Glomerular endothelial cell (primary cell): Measurements from ENCODE around the gene TTLL10. TPM values are rescaled to one million over a fixed set of nuclear protein-coding genes. Genes with fewer than 3 reads are reported as not detected.
"Not testable (repeated sequence)": the region's sequence is repeated elsewhere in the genome, so short reads cannot be mapped to it uniquely, and the experiment has no call there.

Experiments used
- DNase-seq: peaks from one replicate; pipeline ENCODE4 v3.0.0-alpha.2; 2011; ENCODE audit warnings: low read depth, low spot score; ENCODE audit errors: extremely low read depth
- total RNA-seq: library from RNA; depleted of rRNA; stranded (reverse); fragments of >200 nt; gene quantifications from 2 replicates; pipeline ENCODE4 v1.2.3, GENCODE V29; 2015

Gene TTLL10
- total RNA-seq, 1 donor from 2014 or later, result not detected

GRCh38 chr1:1141244-1141910, 32.3 kb upstream of the TTLL10 start:
- DNase-seq, result no peak

GRCh38 chr1:1141911-1142250, 31.8 kb upstream of the TTLL10 start:
- no peak for DNase-seq

- not testable (repeated sequence) for DNase-seq
Observed at GRCh38 chr1:1142352-1142751, 31.3 kb upstream of the TTLL10 start.

- DNase-seq, result no peak
Observed at GRCh38 chr1:1142844-1143243, 30.8 kb upstream of the TTLL10 start.

GRCh38 chr1:1143636-1144035, 30.0 kb upstream of the TTLL10 start:
- DNase-seq, result no peak

DNA sequence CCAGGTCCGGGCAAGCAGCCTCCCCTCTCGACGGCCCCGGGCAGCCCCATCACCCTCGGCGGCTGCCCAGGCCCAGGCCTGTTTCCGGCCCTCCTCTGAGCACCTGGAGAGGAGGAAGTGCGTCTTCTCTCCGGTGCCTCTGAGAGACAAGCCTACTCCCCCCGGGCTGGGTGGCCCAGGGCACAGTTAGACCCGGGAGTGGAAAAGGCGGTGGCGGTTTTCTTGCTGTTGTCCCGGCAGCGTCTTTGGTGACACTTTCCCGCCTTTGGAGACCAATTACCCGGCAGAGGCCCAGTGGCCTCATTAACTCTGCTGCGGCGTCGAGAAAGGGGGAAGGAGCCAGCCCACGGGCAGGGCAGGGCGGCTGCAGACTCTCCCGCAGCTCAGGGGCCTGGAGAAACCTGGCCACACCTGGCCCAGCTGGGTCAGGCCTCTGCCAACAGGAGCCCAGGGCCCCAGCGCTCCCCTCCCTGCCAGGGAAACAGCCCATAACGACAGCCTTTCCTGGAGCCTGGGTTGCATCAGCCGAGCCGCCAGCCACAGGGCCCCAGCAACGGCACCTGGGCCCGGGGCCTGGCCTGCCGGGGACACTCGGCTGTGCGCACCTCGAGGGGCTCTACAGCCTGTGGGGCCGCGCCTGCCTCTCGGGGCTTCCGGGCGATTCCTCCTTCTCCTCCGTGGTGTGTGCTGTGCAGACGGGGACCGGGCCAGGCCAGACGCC, 29.4 kb upstream of the TTLL10 start:
- no peak for DNase-seq

DNA sequence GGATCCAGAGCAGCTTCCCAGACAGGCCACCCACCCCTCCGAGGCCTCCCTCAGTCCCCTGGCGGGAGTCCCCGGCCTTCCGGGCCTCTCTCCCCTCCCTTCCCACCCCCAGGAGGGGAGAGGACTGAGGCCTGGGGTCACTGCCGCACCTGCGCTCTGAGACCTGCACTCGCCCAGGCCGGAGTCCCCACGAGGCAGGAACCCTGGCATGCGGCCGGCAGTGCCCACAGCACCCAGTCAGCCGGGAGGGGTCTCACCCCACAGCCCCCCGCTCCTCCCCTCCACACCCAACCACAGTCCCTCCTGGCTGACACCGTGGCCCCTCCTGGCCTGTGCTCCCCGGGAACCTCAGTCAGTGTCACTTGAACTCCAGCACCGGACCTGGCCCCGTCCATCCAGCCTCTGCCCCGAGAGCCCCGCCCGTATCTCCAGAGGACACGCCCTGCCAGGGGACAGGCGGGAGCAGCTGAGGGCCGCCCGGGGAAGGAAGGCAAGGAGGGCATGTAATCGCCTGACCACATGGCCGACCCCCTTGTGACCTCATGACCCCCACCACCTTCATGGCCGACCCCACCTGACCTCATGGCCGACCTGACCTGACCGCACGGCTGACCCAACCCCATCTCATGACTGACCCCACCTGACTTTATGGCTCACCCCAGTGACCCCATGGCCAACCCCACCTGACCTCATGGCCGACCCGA, 28.7 kb upstream of the TTLL10 start:
- DNase-seq, result no peak

GRCh38 chr1:1145547-1145914, 28.1 kb upstream of the TTLL10 start:
- no peak for DNase-seq

DNA sequence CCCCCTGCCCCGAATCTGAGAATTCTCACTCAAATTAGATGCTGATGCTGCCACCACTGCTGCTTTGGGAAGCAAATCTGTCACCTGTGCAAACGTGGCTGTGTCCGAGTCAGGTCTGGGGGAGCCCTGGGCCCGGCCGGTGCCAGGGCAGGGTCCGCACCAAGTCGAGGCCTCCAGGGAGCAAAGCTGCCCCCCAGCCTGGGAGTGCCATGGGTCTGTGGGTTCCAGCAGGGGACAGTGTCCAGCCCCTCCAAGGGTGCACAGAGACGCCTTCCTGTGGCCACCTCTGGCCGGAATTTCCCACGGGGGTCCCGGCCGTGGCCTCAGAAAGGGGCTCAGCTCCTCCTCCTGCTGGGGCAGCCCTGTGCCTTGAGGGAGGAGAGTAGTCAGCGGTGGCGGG, 27.7 kb upstream of the TTLL10 start:
- no peak for DNase-seq

- no peak for DNase-seq
Observed at GRCh38 chr1:1146596-1146995, 27.1 kb upstream of the TTLL10 start.

- no peak for DNase-seq
Observed at GRCh38 chr1:1148061-1148460, 25.6 kb upstream of the TTLL10 start.

GRCh38 chr1:1148569-1148968, 25.1 kb upstream of the TTLL10 start:
- no peak for DNase-seq

- no peak for DNase-seq
Observed at GRCh38 chr1:1149416-1149815, 24.3 kb upstream of the TTLL10 start.

DNA sequence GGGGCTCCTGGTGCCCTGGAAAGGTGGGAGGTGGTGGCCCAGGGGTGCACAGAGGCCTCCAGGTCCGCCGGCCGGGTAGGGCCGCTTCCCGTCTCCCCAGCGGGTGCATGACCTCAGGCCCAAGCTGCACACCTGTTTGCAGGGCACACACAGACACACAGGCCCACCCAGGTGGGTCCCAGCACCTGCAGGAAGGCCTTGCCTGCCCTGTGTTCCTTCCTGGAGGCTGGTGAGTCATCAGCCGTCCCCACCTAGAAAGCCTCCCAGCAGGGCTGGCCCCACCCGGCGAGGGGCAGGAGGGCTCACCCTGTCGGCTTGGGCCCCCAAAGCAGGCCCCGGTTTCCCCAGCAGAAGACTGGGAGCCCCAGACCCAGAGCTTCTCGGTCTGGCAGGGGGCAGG, 23.6 kb upstream of the TTLL10 start:
- DNase-seq, result no peak

DNA sequence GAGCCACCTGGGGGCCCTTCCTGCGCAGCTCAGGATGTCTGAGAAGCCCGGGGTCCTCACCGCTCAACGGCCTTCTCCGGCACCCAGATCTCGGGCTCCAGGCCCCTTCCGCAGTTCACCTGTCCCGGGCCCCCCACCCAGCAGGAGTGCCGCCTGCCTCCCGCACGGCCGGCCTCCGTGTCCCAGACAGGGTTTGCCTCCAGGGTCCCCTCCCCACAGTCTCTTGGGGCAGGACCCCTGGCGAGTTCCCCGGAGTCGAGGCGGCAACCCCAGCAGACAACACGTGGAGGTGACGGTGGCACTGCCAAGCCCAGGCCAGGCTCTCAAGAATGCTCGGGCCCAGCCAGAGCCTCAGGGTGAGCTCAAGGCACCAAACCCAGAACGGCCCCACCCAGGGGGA, 22.4 kb upstream of the TTLL10 start:
- no peak for DNase-seq

GRCh38 chr1:1152431-1152830, 21.2 kb upstream of the TTLL10 start:
- not testable (repeated sequence) for DNase-seq

DNA sequence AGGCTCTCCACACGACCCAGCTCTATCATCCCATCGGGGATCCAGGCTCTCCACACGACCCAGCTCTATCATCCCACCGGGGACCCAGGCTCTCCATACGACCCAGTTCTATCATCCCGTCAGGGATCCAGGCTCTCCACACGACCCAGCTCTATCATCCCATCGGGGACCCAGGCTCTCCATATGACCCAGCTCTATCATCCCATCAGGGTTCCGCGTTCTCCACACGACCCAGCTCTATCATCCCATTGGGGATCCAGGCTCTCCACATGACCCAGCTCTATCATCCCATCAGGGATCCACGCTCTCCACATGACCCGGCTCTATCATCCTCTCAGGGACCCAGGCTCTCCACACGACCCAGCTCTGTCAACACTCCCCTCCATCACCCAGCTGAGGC, 20.5 kb upstream of the TTLL10 start:
- not testable (repeated sequence) for DNase-seq

DNA sequence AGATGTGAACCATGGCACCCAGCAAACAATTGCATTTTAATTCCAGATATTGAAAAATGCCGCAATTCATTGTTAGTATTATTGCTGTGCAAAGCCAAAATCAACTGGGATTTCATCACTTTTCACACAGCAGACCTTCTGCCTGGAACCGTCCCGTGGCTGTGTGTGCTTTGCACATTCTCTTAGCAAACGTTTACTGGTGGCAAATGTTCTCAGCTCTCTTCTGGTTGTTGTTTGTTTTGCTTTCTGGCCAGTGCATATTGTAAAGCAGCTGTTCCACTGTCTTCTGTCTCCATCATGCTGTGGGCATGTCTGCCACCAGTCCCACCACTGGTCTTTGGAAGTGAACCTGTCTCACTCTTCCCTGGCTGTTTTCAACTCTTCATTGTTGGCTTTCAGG, 19.8 kb upstream of the TTLL10 start:
- DNase-seq, result no peak

- no peak for DNase-seq
Observed at GRCh38 chr1:1155258-1155657, 18.4 kb upstream of the TTLL10 start.

DNA sequence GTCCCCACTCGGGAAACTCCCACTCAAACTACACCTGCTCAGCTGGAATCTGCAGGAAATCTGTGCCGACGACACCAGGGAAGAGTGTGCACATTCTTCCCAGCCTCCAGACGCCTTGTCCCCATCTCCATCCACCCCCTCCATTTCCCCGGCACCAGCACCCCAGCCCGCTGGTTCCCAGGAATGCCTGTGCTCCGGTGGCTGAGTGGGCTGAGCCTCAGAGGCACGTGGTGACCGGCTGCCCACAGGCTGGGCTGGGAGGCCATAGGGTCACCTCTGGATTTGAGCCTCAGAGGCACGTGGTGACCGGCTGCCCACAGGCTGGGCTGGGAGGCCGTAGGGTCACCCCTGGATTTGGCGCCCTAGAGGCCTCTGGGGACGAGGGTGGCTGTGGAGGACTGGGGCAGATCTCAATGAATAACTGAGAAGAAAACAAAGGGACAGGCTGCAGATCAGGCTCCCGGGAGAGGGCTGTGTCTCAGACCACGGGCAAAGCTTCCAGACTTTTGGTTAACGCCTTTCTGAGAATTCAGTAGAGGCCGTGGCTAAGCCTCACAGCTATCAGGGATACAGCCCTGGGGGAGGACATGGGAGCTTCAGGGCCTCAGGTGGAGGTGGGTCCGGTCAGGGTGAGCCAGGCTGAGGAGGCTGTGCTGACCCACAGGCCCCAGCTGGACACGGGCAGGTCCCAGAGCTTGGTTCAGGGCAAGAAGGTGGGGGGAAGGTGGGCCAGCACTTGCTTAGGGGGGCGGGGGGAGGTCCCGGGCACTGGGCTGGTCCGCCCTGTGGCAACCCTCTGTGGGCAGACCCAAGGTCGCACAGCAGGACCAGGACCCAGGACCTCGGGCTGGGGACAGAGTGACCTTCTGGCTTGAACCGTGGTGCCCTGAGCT, 17.3 kb upstream of the TTLL10 start:
- DNase-seq, result no peak

DNA sequence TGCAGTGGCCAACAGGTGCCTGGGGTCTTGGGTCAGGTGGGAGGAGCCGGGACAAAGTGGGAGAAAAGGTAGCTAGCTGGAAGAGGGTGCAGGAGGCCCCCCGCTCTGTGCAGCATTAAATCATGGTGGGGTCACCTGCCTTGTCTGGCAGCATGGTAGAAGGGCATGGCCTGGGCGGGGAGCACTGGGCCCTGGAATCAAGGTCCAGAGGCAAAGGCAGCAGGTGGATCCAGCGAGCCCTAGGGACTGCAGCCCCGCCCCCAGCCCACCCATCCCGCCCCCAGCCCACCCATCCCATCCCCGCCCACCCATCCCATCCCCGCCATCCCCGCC, 16.7 kb upstream of the TTLL10 start:
- no peak for DNase-seq
